ENCODE measurements around the gene OR7G3. TPM values are rescaled to one million over a fixed set of nuclear protein-coding genes. Genes with fewer than 3 reads are reported as not detected.

OR7G3 gene
- total RNA-seq, 3 donors from 2014 or later (not counting 1 experiment from before 2014, with no cell fraction given), result not detected

GRCh38 chr19:9148697-9149096, 21.9 kb upstream of the OR7G3 start:
- peaks cover 7% of the 10 kb centered on the region for H3K9me3 ChIP-seq (ENCODE audit: control insufficient read depth, insufficient read depth, low read length)
- no peaks in the 10 kb centered on the region for H3K27me3 ChIP-seq (ENCODE audit: control insufficient read depth, insufficient read depth, low read length)
- H3K27ac Mint-ChIP-seq, result peak overlapping the region; percentile 32 to 83
- H3K9me3 Mint-ChIP-seq, result peaks cover 3 to 7% of the 10 kb centered on the region in 2 donors
- DNase-seq (no peak), ATAC-seq (no peak)
- peaks cover 22% of the 10 kb centered on the region for H3K4me1 ChIP-seq (ENCODE audit: control insufficient read depth, insufficient read depth, low read length)
- no peaks in the 10 kb centered on the region for H3K27me3 Mint-ChIP-seq (ENCODE audit: low read depth in 2 of 2)
- H3K36me3 ChIP-seq (ENCODE audit: control insufficient read depth, insufficient read depth, low read length), result peaks cover 5% of the 10 kb centered on the region
- no peak overlapping the region for H3K4me3 ChIP-seq (ENCODE audit: low read length)
- H3K4me1 Mint-ChIP-seq, result peaks cover 72 to 76% of the 10 kb centered on the region in 2 donors
- H3K36me3 Mint-ChIP-seq, result peaks cover 17% of the 10 kb centered on the region
- no peak overlapping the region for H3K27ac ChIP-seq (ENCODE audit: low read length)
- TF ChIP-seq CTCF (IDR thresholded peaks at IDR 0.05), result no peak
- intact Hi-C loops (cut with micrococcal nuclease), result loop anchor here (10.0 kb wide), 2 partner anchors 286 to 476 kb away; partner anchors contain the start of genes ZNF266 and ZNF561
- peak overlapping the region; percentile 25 for H3K4me3 Mint-ChIP-seq
- WGBS (ENCODE audit: insufficient coverage), result 90% methylated on average over 3 of the region's 3 CpGs

GRCh38 chr19:9146882-9147281, 20.1 kb upstream of the OR7G3 start:
- ATAC-seq (no peak), DNase-seq (no peak)
- H3K4me3 Mint-ChIP-seq, result no peak overlapping the region
- WGBS (ENCODE audit: insufficient coverage), result 100% methylated on average over 1 of the region's 1 CpG
- intact Hi-C loops (cut with micrococcal nuclease), result loop anchor here (10.0 kb wide), 2 partner anchors 288 to 478 kb away; partner anchors contain the start of genes ZNF266 and ZNF561
- no peaks in the 10 kb centered on the region for H3K27me3 Mint-ChIP-seq (ENCODE audit: low read depth in 2 of 2)
- TF ChIP-seq CTCF (IDR thresholded peaks at IDR 0.05), result no peak
- no peak overlapping the region for H3K27ac Mint-ChIP-seq
- H3K9me3 ChIP-seq (ENCODE audit: control insufficient read depth, insufficient read depth, low read length), result peaks cover 7% of the 10 kb centered on the region
- peaks cover 17% of the 10 kb centered on the region for H3K36me3 Mint-ChIP-seq
- H3K9me3 Mint-ChIP-seq, result peaks cover 3 to 7% of the 10 kb centered on the region in 2 donors
- H3K4me3 ChIP-seq (ENCODE audit: low read length), result no peak overlapping the region
- peaks cover 19% of the 10 kb centered on the region for H3K4me1 ChIP-seq (ENCODE audit: control insufficient read depth, insufficient read depth, low read length)
- peaks cover 65 to 72% of the 10 kb centered on the region in 2 donors for H3K4me1 Mint-ChIP-seq
- H3K36me3 ChIP-seq (ENCODE audit: control insufficient read depth, insufficient read depth, low read length), result peaks cover 5% of the 10 kb centered on the region
- H3K27me3 ChIP-seq (ENCODE audit: control insufficient read depth, insufficient read depth, low read length), result no peaks in the 10 kb centered on the region
- no peak overlapping the region for H3K27ac ChIP-seq (ENCODE audit: low read length)

- no peak for TF ChIP-seq CTCF (IDR thresholded peaks at IDR 0.05)
- Histone ChIP-seq H3K27ac (ENCODE audit: low read length) (no peak overlapping the region), H3K9me3 (ENCODE audit: control insufficient read depth, insufficient read depth, low read length) (peaks cover 7% of the 10 kb centered on the region), H3K27me3 (ENCODE audit: control insufficient read depth, insufficient read depth, low read length) (no peaks in the 10 kb centered on the region), H3K4me3 (ENCODE audit: low read length) (no peak overlapping the region), H3K4me1 (ENCODE audit: control insufficient read depth, insufficient read depth, low read length) (peaks cover 18% of the 10 kb centered on the region), H3K36me3 (ENCODE audit: control insufficient read depth, insufficient read depth, low read length) (peaks cover 5% of the 10 kb centered on the region)
- ATAC-seq, result no peak
- Mint-ChIP-seq H3K27ac (peak overlapping the region in 1 of 2 donors; percentile 51), H3K36me3 (peaks cover 17% of the 10 kb centered on the region), H3K27me3 (ENCODE audit: low read depth in 2 of 2) (no peaks in the 10 kb centered on the region), H3K9me3 (peaks cover 3 to 7% of the 10 kb centered on the region in 2 donors), H3K4me1 (peaks cover 64 to 71% of the 10 kb centered on the region in 2 donors), H3K4me3 (no peak overlapping the region)
- 87% methylated on average over 5 of the region's 5 CpGs for WGBS (ENCODE audit: insufficient coverage)
- intact Hi-C loops (cut with micrococcal nuclease), result loop anchor here (5.0 to 10.0 kb wide), 3 partner anchors 162 to 480 kb away; partner anchors contain the start of genes ZNF266, ZNF561 and ZNF699
- DNase-seq, result no peak
Observed at GRCh38 chr19:9144920-9145319, 18.2 kb upstream of the OR7G3 start.
